ENCODE data around the gene SOX4. TPM values are rescaled to one million over a fixed set of nuclear protein-coding genes. Genes with fewer than 3 reads are reported as not detected.

SOX4 gene
- polyA plus RNA-seq, 4 donors: 126 to 173 (median 150) TPM

GRCh38 chr6:21611485-21611884 lies 17.9 kb downstream of the SOX4 start:
- no peak for DNase-seq (ENCODE audit: low read depth in 4 of 4, low spot score in 3 of 4)

DNA sequence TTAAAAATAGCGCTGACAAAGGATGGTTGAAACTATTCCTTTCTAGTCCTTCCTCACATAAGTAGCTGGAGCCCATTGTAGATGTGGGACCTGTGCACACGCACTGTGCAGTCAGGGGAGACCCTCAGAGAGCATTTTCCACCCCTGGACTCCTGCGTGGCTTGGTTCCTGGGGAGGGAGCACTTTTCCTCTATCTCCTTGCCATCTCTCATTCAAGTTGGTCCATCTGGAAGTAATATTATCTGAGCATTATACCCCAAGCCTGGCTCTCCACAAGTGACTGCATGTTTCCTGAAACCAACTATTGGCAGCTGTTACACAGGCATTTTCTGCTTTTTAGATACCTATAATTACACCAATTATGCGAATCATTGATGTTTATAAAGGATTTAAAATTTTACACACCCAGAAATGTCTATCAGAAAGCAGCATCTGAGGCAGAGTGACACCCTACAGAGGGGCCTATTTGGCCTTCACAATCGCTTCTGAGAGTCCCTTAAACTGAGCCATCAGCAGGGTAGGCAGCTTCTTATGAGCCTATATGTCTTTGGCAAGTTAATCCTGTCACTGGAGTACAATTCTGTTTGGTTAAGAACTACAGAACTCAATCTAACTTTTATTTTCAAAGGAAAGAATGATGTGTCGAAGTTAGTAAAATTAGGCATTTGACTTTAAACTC lies 18.7 kb downstream of the SOX4 start:
- DNase-seq (ENCODE audit: low read depth in 4 of 4, low spot score in 3 of 4): no peak

- no peak for DNase-seq (ENCODE audit: low read depth in 4 of 4, low spot score in 3 of 4)
These were observed 20.3 kb downstream of the SOX4 start for GRCh38 chr6:21613809-21614208.

DNA sequence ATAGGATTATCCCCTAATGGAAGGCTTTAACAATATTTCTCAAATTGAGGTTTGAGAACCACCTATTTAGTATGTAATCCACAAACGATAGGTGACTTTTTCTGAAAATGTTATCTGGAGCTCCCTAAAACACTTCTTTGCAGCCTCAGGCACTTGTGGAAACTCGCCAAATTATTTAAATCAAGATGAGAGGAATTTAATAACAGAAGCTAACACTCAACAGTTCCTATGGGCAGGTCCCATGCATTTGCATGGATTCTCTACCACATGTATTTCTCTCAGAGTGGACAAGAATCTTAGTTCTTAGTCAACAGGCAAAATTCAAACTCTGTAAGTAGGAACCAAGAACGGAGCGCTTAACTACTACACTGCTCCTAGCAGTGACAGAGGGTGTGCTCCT lies 20.7 kb downstream of the SOX4 start:
- DNase-seq (ENCODE audit: low read depth in 4 of 4, low spot score in 3 of 4): no peak

- DNase-seq (ENCODE audit: low read depth in 4 of 4, low spot score in 3 of 4): no peak
These were observed 22.0 kb downstream of the SOX4 start for GRCh38 chr6:21615504-21615903.

- no peak for DNase-seq (ENCODE audit: low read depth in 4 of 4, low spot score in 3 of 4)
These were observed 22.5 kb downstream of the SOX4 start for GRCh38 chr6:21616005-21616404.

- DNase-seq (ENCODE audit: low read depth in 4 of 4, low spot score in 3 of 4): no peak
These were observed 32.1 kb downstream of the SOX4 start for GRCh38 chr6:21625642-21626041.

- DNase-seq (ENCODE audit: low read depth in 4 of 4, low spot score in 3 of 4): no peak
These were observed 33.2 kb downstream of the SOX4 start for GRCh38 chr6:21626756-21627155.

DNA sequence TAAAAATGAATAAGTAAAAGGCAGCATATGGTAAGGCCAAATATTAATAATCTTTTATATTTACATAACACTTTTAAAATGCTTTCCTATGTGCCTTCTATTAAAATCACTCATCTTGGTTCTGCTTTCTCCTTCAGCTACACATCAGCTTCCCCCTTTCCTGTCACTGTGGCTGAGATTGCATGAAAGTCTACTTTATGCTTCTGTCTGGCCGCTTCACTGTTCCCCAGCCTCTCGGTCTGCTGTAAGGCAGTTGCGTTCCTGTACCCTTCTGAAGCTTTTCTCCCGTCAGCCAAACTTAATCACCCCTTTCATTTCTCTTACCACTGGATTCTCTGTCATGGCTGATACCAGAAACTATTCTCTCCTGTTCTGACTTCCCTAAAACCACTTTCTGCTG lies 34.6 kb downstream of the SOX4 start:
- no peak for DNase-seq (ENCODE audit: low read depth in 4 of 4, low spot score in 3 of 4)

- DNase-seq (ENCODE audit: low read depth in 4 of 4, low spot score in 3 of 4): no peak
These were observed 40.1 kb downstream of the SOX4 start for GRCh38 chr6:21633511-21634109.

- no peak for DNase-seq (ENCODE audit: low read depth in 4 of 4, low spot score in 3 of 4)
These were observed 41.0 kb downstream of the SOX4 start for GRCh38 chr6:21634582-21634981.

DNA sequence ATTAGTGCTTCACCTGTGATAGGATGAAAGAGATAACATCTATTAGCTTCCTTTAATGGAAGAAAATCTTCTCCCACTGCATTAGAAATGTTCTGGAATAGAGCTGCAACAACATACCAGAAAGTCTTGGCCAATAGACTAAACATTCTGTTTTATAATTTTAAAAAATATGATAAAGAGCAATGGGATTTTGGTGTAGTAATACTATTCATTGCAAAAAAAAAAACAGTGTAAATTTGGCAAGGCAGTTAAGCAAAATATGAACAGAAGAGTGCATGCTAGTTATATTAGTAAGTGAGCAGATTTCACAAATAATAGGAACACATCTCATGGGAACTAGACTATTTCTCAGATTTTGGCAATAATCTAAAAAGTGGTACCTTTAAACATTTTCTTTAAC lies 43.3 kb downstream of the SOX4 start:
- no peak for DNase-seq (ENCODE audit: low read depth in 4 of 4, low spot score in 3 of 4)

- DNase-seq (ENCODE audit: low read depth in 4 of 4, low spot score in 3 of 4): no peak
These were observed 45.8 kb downstream of the SOX4 start for GRCh38 chr6:21639316-21639715.
